ENCODE results near the gene NDUFA7.

NDUFA7 gene

GRCh38 chr19:8261347-8261746, 59.8 kb downstream of the NDUFA7 start:
- no peak for DNase-seq

Measured in Kasumi-1 (cell line).